Rectal smooth muscle tissue (tissue), 1 donor: Measurements from ENCODE around the gene TEK.
A peak's percentile ranks its signal among the peaks of the same experiment; 100 is the strongest.

ENCODE experiments used
- H3K27ac ChIP-seq: one replicate; pipeline ENCODE4 v1.7.0; 2013; ENCODE audit warnings: low read depth, low read length, inconsistent platforms
- H3K27me3 ChIP-seq: one replicate; pipeline ENCODE4 v1.7.0; 2013; ENCODE audit warnings: low read length; ENCODE audit not compliant: control insufficient read depth, insufficient read depth
- H3K36me3 ChIP-seq: one replicate; pipeline ENCODE4 v1.7.0; 2013; ENCODE audit warnings: low read length; ENCODE audit not compliant: control insufficient read depth, insufficient read depth
- H3K4me1 ChIP-seq: one replicate; pipeline ENCODE4 v1.7.0; 2013; ENCODE audit warnings: low read length; ENCODE audit not compliant: control insufficient read depth, insufficient read depth
- H3K4me3 ChIP-seq: one replicate; pipeline ENCODE4 v1.7.0; 2013; ENCODE audit warnings: low read length
- H3K9ac ChIP-seq: one replicate; pipeline ENCODE4 v1.7.0; 2013; ENCODE audit warnings: low read length

TEK gene

DNA sequence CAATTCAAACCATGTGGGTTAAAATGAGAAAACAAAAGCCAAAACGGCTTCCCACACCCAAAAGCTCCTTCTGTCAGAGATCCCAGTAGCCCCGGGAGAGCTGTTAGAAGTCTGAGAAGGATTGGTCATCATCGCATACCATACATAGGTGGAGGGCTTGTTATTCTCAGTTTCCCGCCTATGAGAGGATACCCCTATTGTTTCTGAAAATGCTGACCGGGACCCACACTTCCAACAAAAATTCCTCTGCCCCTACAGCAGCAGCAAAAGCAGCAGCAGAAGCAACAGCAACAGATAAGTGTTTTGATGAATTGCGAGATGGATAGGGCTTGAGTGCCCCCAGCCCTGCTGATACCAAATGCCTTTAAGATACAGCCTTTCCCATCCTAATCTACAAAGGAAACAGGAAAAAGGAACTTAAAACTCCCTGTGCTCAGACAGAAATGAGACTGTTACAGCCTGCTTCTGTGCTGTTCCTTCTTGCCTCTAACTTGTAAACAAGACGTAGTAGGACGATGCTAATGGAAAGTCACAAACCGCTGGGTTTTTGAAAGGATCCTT is at the start of gene TEK:
TEK (plus strand) TSS at position 245 of the 561 bp plus-strand sequence. CDS start 366 bp downstream, outside the sequence.
- H3K4me1 ChIP-seq: no peaks in the 10 kb centered on the region
- H3K4me3 ChIP-seq: peak within 1 kb of the TSS; percentile 5
- H3K27me3 ChIP-seq: no peaks in the 10 kb centered on the region
- H3K27ac ChIP-seq: no peak within 1 kb of the TSS
- no peak within 1 kb of the TSS for H3K9ac ChIP-seq
- H3K36me3 ChIP-seq: no peaks in the 10 kb centered on the region

DNA sequence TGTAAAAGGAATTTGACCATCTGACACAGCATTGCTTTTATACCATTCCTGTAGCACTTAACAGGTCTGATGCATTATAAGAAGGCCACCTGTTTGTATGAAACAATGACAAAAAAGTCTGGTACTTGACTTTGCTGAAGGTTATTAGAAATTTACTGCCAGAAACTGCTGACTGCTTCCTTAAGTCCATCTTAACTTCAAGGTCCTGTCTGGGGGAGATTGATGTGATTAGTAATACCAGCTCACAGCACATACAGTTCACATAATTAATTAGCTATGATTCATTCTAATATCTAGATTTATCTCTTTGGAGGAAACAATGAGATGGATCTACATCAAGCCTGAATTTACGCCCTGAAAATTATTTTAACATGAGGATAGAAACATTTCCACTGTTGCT is 49.6 kb upstream of the TEK start:
- H3K36me3 ChIP-seq: no peaks in the 10 kb centered on the region
- no peaks in the 10 kb centered on the region for H3K4me1 ChIP-seq
- H3K27ac ChIP-seq: no peak overlapping the region

DNA sequence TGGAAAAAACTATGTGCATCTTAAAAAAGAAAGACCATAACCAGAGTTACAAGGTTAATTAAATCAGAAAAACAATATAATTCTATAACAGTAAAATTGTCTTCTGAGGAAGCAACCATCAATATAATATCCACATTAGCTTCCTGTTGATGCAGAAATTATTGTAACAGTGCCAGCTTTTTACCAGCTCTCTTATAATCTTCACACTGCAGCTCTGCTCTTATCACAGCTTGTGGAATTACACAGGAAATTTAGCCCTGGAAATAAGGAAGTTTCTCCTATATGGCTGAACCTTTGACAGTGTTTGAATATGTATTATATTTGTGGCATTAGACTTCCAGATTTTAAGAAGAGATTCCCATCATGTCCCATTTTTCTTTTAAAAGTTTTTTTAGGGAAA is 49.1 kb upstream of the TEK start:
- Histone ChIP-seq H3K36me3 (no peaks in the 10 kb centered on the region), H3K4me1 (no peaks in the 10 kb centered on the region), H3K27ac (no peak overlapping the region), H3K27me3 (no peaks in the 10 kb centered on the region), H3K9ac (no peak overlapping the region), H3K4me3 (no peak overlapping the region)

More for the DNA sequence above, 49.6 kb upstream of the TEK start:
- Histone ChIP-seq H3K9ac (no peak overlapping the region), H3K27me3 (no peaks in the 10 kb centered on the region), H3K4me3 (no peak overlapping the region)

DNA sequence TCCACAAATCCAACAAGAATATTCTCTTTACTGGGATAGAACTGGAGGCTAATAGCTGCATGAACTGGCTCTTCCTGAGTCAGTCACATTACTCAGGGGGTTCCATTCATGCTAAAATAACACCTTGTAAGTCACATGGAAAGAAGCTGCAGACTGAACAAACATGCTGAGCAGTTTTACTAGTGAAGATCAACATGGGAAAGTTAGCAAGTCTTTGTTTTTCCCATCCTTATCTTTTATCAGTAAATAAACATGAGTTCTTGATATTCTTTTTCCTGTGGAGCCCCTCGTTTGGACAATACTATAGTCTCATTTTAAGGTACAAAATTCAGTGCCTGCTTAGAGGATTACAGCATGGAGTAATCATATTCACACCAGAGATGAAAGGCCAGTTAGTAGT is 43.7 kb upstream of the TEK start:
- H3K4me1 ChIP-seq: no peaks in the 10 kb centered on the region
- H3K27ac ChIP-seq: no peak overlapping the region
- no peak overlapping the region for H3K4me3 ChIP-seq
- no peaks in the 10 kb centered on the region for H3K36me3 ChIP-seq
- no peak overlapping the region for H3K9ac ChIP-seq
- H3K27me3 ChIP-seq: no peaks in the 10 kb centered on the region

DNA sequence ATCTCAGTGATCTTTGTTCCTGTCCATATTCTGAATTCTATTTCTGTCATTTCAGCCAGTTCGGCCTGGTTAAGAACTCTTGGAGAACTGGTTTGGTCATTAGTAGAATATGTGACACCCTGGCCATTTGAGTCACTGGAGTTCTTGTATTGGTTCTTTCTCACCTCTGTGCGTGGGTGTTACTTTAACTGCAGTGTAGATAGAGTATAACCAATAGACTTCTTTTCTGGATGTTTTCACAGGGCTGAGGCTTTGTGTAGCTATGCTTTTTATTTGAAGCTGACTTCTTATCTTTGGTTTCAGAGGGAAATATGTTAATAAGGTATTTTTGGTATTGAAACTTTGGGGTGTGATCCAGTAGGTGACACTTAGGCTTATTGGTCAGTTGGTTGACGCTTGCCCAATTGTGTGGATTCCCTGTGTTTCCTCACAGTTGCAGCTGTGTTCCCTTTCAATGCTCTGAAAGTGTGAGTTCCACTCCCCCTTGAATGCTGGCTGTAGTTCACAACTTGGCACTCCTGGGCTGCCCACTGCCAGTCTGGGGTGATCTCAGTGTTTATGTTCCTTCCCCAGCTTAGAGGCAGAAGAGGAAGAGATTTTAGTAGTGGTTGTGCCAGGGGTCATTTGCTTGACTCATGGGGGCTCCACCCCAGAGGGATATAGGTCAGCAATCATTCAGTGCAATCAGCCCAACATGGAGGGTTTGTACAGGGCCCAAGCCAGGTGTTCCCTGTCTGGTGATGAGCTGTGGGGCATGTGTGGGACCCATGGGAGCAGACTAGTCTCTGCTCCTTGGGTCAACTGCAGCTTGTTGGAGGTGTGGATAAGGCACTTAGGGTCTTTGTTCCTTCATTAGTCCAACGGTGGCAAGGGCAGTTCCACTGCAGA is 34.9 kb upstream of the TEK start:
- H3K4me1 ChIP-seq: no peaks in the 10 kb centered on the region

DNA sequence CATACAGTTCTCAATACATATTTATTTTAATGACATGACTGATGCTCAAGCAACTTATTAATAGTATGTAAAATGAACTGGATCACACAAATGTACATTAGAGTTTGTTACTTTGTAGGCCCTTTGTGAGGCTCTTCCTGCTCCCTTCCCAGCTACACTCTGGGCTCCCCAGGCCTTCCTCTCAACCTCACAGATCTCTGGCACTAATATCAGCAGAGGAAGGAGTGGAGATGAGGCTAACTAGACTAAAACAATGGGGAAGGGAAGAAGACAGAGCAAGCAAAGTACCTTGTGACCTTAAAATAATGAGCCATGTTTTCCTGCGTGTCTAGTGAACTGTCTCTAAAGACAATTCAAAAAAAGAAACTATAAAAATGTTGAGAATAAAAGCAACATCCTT is 30.3 kb upstream of the TEK start:
- Histone ChIP-seq H3K27ac (no peak overlapping the region), H3K4me3 (no peak overlapping the region), H3K27me3 (no peaks in the 10 kb centered on the region), H3K9ac (no peak overlapping the region), H3K4me1 (no peaks in the 10 kb centered on the region), H3K36me3 (no peaks in the 10 kb centered on the region)

More for the DNA sequence above, 34.9 kb upstream of the TEK start:
- no peaks in the 10 kb centered on the region for H3K36me3 ChIP-seq
- H3K4me3 ChIP-seq: no peak overlapping the region
- H3K27ac ChIP-seq: no peak overlapping the region
- H3K27me3 ChIP-seq: no peaks in the 10 kb centered on the region
- H3K9ac ChIP-seq: no peak overlapping the region

DNA sequence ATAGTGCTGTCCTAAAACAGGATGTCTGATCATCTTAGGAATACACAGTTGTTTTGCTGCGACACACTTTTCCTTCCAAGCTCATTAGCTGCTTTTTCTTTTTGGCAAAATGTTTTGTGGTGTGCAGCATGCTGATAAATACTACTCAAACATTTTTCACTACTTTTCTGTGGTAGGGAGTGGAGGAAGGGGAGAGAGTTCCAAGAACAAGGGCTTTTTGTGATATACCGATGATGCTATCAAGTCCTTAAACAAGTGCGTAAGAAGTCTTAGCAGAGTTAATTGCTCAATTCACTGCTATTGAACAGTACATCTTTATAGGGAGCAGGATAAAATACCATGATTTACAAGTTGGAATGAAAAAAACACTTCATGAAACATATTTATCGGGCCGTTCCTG is 23.6 kb upstream of the TEK start:
- Histone ChIP-seq H3K36me3 (no peaks in the 10 kb centered on the region), H3K4me1 (no peaks in the 10 kb centered on the region), H3K27me3 (no peaks in the 10 kb centered on the region), H3K4me3 (no peak overlapping the region), H3K9ac (no peak overlapping the region), H3K27ac (no peak overlapping the region)

DNA sequence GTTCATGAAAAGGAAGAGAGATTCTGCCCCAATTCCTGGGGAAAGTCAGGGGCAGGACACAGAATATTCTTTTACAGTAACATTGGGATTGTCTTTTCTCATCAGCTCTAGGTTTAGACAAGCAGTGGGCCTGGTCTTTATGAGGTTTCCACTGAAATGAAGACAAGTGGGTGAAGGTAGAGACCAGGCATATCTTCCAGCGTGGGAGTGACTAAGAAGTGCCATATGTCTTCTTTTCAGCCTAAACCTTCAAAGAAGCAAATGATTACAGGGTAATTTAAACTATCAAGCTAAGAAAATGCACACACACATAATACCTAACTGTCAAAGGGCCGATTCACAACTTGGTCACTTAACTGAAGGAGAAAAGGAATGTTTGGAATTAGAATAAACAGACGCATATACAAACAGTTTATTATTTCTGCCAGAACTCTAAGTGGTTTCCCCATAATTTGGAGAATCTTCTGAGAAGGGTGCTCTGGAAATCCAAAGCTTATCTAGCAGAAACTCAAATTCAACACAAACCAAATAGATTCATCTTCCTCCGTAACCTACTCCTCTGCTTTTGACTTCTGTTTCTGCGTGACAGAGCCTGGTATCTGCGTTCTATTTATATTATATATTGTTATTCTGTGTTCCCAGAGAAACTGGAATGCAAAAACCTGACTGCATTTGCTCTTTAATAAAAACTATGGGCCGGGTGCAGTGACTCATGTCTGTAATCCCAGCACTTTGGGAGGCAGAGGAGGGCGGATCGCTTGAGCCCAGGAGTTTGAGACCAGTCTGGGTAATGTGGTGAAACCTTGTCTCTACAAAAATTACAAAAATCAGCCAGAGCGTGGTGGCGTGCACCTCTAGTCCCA is 22.0 kb upstream of the TEK start:
- H3K27ac ChIP-seq: peak overlapping the region; percentile 34
- no peaks in the 10 kb centered on the region for H3K4me1 ChIP-seq

DNA sequence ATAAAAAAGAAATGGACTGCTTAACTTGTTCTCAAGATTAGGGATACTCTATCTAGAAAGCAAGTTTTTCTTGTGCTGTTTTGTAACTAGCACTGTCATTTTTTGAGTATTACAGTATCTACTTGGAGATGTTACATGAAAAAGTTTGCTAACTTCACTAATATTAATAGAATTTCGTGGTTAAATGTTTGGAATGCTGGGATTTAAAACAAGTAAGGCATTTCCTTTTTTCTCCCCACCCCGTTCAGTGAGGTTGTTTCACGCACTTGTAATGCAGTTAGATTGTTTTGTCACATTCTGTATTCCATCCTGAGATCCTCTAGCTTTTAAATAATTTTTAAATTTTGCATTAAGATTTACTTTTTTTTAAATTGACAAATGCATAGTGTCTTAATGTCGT is 20.0 kb upstream of the TEK start:
- Histone ChIP-seq H3K4me1 (no peaks in the 10 kb centered on the region), H3K9ac (no peak overlapping the region), H3K4me3 (no peak overlapping the region), H3K27ac (no peak overlapping the region), H3K36me3 (no peaks in the 10 kb centered on the region), H3K27me3 (no peaks in the 10 kb centered on the region)

More for the DNA sequence above, 22.0 kb upstream of the TEK start:
- Histone ChIP-seq H3K27me3 (no peaks in the 10 kb centered on the region), H3K36me3 (no peaks in the 10 kb centered on the region), H3K9ac (no peak overlapping the region), H3K4me3 (no peak overlapping the region)

DNA sequence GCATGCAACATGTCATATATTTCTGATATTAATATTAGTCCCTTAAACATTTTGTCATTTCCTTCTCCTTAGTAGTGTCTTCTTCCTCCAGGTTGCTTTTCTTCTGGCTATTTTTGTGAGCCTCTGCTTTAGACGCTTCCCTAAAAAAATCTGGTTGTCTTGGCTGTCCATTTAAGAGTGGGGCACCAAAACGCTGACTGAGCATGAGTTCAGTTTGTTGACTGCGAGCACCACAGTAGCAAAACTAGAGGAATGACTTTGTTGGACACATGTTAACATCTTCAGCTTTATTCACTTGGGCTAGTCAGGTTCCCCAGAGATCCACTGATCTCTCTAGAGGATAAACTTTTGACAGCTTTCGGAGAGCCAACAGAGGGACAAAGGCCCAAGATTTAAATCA is 19.3 kb upstream of the TEK start:
- Histone ChIP-seq H3K36me3 (no peaks in the 10 kb centered on the region), H3K27me3 (no peaks in the 10 kb centered on the region), H3K27ac (no peak overlapping the region), H3K4me1 (no peaks in the 10 kb centered on the region), H3K4me3 (no peak overlapping the region), H3K9ac (no peak overlapping the region)

DNA sequence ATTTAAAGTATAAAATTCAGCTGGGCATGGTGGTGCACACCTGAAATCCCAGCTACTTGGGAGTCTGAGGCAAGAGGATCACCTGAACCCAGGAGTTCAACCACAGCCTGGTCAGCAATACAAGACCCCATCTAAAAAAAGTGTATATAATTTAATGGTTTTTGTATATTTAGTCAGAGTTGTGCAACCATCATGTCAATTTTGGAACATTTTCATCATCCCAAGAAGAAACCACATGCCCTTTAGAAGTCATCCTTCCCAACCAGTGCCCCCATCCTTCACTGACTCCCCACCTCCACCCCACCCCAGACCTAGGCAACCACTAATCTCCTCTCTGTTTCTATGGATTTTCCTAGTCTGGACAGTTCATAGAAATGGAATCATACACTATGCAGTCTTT is 18.8 kb upstream of the TEK start:
- no peaks in the 10 kb centered on the region for H3K4me1 ChIP-seq
- H3K36me3 ChIP-seq: no peaks in the 10 kb centered on the region
- no peak overlapping the region for H3K9ac ChIP-seq
- H3K27ac ChIP-seq: no peak overlapping the region
- H3K4me3 ChIP-seq: no peak overlapping the region
- no peaks in the 10 kb centered on the region for H3K27me3 ChIP-seq

DNA sequence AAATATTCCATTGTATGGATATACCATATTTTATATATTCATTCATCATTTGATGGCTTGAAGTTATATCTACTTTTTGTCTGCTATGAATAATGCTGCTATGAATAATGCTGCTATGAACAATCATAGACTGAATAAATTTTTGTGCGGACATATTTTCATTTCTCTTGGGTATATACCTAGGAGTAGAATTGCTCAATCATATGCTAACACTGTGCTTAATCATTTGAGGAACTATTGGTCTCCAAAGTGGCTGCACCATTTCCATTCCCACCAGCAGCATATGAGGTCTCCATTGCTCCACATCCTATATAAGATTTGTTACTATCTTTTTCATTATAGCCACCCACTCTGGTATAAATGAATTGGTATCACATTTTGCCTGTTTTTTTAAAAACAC is 18.3 kb upstream of the TEK start:
- Histone ChIP-seq H3K4me3 (no peak overlapping the region), H3K36me3 (no peaks in the 10 kb centered on the region), H3K27ac (no peak overlapping the region), H3K9ac (no peak overlapping the region), H3K4me1 (no peaks in the 10 kb centered on the region), H3K27me3 (no peaks in the 10 kb centered on the region)
